GM12875 (cell line): ENCODE measurements around the gene CD63.

Source experiments
- H3K4me3 ChIP-seq: one replicate; pipeline ENCODE4 v1.5.1; 2011; ENCODE audit warnings: low read depth, low read length, control low read depth
- TF ChIP-seq, protein P1 (sequence below): IDR thresholded peaks from 2 replicates; pipeline ENCODE4 v1.5.1; 2011; ENCODE audit warnings: low read depth, mild to moderate bottlenecking, control low read depth, inconsistent platforms, low read length, moderate library complexity, borderline replicate concordance; ENCODE audit not compliant: insufficient read depth

The CD63 gene

DNA sequence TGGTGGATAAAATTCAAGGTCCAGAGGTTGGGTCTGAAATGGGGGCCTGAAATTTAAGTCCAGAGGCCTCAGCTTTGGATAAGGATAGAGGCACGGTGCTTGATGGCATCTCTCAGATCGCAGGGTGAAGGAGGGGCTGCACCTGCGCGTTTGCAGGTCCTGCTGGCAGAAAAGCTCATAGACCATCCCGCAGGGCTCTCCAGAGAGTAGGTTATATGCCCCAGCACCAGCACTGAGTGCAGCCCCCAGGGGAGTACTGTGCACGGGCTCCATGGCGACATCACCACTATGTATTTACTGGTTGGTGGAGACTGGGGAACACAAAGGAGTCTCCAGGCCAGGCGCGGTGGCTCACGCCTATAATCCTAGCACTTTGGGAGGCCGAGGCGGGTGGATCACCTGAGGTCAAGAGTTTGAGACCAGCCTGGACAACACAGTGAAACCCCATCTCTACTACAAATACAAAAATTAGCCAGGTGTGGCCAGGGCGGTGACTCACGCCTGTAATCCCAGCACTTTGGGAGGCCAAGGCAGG is 4.3 kb upstream of the CD63 start:
- H3K4me3 ChIP-seq, result no peak overlapping the region
- TF ChIP-seq, protein P1, sequence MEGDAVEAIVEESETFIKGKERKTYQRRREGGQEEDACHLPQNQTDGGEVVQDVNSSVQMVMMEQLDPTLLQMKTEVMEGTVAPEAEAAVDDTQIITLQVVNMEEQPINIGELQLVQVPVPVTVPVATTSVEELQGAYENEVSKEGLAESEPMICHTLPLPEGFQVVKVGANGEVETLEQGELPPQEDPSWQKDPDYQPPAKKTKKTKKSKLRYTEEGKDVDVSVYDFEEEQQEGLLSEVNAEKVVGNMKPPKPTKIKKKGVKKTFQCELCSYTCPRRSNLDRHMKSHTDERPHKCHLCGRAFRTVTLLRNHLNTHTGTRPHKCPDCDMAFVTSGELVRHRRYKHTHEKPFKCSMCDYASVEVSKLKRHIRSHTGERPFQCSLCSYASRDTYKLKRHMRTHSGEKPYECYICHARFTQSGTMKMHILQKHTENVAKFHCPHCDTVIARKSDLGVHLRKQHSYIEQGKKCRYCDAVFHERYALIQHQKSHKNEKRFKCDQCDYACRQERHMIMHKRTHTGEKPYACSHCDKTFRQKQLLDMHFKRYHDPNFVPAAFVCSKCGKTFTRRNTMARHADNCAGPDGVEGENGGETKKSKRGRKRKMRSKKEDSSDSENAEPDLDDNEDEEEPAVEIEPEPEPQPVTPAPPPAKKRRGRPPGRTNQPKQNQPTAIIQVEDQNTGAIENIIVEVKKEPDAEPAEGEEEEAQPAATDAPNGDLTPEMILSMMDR, result no peak

DNA sequence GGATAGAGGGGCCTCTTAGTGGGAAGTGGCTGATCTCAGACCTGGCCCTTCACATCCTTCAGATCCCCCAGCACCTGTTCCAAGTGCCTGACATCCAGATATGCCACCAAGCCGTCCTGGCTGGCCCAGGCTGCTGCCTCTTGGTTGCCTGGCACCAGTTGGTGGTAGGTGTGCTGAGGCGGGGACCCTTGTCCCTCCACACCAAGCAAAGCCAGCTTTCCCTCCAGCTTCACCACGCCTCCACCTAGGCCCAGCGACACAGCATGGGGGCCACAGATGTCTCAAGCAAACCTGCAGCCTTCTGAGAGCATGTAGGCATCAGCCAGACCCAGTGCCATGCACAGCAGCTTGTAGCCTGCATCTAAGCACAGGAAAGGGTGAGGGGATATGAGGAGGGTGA is 3.5 kb upstream of the CD63 start:
- no peak overlapping the region for H3K4me3 ChIP-seq
- TF ChIP-seq, protein P1, result no peak

DNA sequence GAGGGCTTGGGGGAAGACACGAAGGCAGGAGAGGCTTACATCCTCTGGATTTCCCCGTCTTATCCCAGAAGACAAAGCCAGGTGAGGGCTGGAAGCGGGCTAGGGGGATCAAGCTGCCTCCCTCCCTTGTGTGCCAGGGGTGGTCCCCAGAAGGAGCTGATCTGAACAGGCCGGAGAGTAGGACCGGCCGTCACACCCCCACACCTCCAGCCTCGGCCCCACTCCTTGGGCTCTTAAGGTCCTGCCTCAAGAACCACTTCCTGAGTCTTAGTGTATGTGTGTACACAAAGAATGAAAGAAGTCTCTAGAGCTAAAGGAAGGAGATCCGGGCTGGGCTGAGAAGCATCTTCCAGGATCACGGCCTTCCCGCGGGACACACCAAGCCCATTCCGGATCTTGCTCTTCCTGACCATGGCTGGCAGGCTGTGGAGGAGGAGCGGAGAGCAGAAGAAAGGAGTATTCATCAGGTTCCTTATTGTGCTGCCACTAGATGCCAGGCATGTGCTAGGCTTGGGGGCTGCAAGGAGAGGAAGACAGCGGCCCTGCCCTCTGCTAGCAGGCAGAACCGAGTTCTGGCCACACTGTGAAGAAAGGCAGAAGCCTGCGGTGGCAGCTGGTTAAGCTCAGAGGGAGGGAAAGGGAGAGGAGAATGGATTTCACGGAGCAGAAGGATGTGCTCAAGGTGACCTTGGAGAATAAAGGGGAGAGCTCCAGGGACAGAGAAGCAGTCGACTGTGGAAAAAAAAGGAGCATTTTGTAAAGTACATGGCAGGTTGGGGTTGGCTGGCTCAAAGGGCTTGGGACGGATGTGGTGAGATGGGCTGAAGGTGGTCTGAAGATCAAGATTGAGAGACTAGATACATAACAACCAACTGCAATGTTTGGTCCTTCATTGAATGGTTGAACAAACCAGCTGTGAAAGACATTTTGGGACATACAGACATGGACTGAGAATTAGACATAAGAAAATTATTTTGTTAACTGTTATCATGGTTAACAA is 1.3 kb upstream of the CD63 start:
- H3K4me3 ChIP-seq, result peak overlapping the region; percentile 89
- TF ChIP-seq, protein P1, result no peak

DNA sequence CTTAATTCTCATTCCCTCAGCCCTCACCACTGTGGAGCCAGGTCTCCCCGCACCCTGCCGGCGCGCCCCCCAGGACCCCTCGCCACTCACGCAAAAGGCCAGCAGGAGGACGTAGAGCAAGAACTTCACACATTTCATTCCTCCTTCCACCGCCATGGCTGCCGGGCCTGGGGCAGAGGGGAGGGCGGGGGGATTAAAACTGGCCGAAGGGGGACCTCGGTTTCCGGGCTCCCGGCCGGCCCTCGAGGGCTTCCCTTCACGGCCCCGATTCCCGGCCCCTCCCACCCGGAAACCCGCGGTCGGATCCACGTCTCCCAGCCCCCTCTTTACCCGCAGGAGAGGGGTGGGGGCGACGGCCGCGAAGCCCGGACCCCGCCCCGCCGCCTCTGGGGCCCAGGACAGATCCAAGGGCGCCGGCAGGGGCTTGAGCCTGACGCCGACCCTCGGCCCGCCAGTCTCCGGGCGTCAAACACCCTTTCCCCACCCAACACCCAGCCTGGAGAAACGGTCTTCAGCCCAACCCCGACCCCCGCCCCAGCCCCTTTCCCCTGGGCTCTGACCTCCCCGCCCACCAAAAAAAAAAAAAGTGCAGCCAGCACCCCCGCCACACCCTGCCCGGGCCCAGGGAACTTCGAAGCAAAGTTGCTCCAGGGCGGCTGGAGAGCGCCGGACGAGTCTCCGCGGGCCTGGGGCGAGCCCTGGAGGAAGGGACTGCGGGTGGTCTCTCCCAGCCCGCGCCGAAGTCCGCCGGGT is 447 bp downstream of the CD63 start:
- peak overlapping the region; percentile 89 for H3K4me3 ChIP-seq
- TF ChIP-seq, protein P1, result no peak

DNA sequence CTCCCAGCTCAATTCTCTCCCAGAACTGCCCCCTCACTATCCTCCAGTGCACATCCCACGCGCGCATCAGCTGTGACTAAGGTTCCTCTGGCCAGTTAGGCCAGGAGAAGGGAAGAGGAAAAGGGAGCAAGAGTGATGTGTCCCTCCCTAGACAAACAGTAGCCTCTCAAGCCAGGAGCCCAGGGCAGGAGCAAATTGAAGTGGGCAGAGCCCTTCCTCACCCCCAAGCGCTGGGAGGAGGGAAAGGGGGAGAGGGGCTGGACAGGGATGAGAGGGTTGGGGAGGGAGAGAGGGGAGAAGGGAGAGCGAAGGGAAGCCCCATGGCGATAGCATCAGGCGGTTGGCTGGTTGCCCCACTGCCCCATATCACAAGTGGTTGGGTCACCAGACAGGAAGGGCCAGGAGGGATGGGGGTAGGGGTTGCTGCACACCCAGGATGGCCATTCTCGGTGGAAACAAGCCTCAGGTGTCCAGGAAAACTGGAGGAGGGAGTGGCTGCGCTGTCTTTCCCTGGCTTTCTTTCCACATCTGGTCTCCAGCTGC is 1.1 kb downstream of the CD63 start:
- TF ChIP-seq, protein P1, result no peak
- H3K4me3 ChIP-seq, result peak overlapping the region; percentile 89

DNA sequence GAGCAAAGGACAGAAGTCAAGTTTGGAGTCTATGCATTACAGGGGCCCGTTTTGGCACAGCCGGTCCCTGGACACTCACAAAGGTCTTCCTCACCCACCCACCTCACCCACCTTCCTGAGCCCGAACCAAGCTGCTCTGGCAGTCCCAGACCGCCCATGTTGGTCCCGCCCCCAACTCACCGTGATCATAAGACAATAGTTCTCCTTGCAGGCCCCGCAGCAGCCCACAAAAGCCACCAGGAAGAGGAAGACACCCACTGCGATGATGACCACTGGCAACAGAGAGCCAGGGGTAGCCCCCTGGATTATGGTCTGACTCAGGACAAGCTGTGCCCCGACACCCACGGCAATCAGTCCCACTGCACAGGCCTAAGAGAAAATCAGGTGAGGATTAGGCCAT is 1.8 kb downstream of the CD63 start:
- TF ChIP-seq, protein P1, result no peak
- H3K4me3 ChIP-seq, result no peak overlapping the region
